Endometrial microvascular endothelial cells (primary cell): ENCODE data around the gene COBL. TPM values are rescaled to one million over a fixed set of nuclear protein-coding genes. Genes with fewer than 3 reads are reported as not detected.

Source experiments
- in situ Hi-C: cut with HindIII; loops from 2 replicates; pipeline ENCODE4 v1.10.0; 2017; ENCODE audit warnings: low sequenced_read_pairs, low pct_unique_long_range_greater_than_20kb; ENCODE audit errors: inconsistent ontology term
- total RNA-seq: library from RNA; depleted of rRNA; stranded (reverse); fragments of >200 nt; gene quantifications from one replicate; pipeline ENCODE4 v1.2.3, GENCODE V29; 2015; ENCODE audit errors: inconsistent ontology term

The COBL gene
- total RNA-seq, 1 donor from 2014 or later = not detected

DNA sequence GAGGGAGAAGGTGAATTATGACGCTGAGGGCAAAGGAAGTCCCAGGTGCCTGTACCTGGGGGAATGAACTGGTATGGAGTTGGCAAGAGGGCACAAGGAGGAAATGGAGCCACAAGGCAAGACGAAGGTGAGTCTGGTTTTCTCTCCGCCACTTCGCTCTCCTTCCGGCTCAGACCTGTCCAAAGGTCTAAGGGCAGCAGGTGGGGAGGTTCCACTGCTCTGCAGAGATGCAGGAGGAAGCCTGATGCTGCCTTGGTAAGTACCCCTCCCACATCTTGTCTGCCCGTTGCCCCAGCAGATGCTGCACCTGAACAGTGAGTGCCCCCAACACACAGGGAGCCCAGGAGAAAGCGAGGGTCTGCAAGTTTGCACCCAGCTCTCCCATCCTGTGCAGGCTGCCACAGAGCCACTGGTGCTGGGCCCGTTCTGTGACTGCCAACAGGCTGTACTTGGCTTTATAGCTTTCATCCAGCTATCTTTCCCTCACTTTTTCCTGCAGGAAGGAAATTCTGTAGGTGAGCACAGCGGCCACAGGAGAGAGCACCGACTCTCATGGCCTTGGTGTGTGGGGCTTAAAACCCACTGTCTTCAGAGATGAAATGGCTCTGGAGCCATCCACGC is 235.2 kb downstream of the COBL start:
- in situ Hi-C loops = no loop called here

DNA sequence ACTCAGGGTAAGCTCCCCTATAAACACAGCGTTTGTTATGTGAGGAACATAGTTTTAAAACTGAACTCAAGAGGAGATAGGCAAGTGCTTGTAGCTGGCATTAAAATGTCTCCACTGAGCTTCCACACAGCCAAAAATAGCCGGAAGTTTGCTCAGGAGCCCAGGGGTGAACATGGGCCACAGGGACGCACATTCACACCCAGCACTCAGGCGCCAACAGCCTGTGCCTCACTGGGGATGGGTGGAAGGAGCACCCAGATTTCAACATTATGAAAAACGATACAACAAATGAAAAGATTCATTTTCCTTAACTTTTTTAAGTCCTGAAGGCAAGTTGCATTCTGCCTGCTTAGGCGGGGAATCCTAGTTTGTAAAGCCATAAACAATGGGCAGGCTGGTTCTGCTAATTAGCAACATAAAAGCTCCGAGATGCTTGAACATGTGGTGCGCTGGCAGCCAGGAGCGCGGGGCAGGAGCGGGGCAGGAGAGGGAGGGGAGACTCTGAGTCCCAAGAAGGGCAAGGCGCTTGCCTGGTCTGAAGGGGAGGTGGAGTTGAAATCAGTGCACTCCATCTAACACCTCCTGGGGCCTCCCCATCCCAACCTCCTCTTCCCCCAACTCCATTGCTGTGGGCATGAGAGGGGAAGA is 235.9 kb downstream of the COBL start:
- in situ Hi-C loops = no loop called here

DNA sequence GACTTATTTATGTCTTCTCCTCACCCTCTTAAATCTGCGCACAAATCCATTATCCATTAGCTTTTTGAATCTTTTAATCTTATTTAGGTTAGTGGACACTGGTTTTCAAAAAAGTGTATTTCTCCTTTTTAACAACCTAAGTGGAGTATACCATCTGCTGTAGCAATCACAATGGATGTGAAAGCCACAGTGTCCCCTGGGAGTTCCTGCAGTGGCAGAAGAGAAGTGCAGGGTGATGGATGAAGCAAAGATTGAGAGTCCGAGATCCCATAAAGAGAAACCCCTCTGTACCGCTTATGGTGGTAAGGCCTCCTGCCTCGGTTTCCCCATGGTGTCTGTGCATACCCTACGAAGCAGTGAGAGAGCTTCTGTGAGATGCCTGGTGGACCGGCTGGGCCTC is 236.4 kb downstream of the COBL start:
- in situ Hi-C loops = no loop called here

DNA sequence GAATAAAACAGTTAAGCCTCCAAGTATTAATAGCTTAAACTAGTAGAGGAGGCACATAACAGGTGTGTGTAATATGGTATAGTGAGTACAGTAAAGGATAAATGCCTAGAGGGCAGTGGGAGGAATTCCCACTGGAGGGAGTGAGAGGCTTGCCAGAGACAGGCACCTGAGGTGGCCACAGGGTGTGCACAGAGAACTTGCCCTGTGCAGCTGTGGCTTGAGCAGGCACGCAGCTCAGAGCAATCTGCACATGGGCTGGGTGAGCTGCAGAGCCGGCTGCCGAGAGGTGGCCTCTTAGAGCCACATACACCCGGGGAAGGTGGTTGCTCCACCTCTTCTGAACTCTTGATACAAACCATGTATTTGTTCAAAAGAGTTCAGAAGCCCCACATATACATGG is 237.1 kb downstream of the COBL start:
- in situ Hi-C loops = no loop called here

DNA sequence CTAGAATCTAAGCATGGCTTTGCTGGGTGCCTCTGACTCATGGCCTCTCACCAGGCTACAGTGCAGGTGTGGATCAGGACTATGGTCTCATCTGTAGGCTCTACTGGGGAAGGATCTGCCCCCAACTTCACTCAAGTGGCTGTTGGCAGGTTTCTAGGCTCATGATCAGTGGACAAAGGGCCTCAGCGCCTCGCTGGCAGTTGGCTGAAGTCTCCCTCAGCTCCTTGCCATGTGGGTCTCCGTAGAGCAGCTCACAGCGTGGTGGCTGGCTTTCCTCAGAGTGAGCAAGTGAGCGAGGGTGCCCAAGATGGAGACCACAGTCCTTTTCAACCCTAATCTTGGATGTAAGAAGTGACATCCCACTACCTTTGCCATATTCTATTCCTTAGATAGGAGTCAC is 238.0 kb downstream of the COBL start:
- in situ Hi-C loops = no loop called here

DNA sequence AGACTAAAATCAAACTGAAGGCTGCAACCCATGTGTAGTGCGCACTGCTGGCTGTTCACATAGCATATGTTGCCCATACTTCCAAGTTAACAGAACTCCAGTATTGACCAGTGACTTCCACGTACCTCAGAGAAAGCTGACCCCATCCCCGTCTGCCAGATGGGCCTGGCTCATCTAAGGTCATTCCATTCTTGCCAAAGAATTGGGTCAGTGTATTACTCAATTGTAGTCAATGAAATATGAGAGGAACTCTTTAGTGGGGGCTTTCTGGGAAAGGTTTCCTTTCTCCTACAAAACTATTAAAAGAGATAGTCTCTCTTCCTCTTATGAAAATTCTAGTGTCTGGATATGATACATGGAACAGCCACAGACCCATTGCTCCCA is 238.6 kb downstream of the COBL start:
- in situ Hi-C loops = no loop called here

DNA sequence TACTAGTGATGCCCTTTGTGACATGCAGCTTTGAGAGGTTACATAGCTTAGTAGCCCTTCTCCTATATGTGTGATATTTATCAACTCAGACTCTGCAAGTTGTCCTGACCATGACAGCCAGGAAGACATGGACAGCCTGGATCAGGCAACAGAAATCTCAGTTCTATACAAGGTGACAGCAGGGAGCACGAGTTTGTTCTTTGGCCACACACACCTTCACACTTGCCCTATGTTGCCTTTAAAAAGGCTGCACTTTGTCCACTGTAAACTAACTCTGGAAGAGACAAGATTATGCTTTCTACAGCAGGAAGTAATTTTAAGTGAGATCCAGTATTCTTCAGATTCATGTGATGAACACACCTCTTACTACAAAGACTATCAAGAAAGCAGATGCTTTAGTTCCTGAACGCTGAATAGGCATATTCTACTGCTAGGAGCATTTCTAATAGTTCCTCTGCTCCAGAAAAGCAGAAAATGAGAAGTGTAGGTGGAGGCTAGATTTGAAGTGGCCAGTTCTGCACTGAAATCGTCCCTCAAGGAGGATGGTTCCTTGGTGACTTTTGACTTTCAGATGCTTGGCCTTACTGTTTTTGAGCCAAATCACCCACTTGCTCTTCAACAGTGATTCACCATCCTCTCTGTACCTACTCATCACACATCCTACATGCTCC is 239.2 kb downstream of the COBL start:
- in situ Hi-C loops = no loop called here

DNA sequence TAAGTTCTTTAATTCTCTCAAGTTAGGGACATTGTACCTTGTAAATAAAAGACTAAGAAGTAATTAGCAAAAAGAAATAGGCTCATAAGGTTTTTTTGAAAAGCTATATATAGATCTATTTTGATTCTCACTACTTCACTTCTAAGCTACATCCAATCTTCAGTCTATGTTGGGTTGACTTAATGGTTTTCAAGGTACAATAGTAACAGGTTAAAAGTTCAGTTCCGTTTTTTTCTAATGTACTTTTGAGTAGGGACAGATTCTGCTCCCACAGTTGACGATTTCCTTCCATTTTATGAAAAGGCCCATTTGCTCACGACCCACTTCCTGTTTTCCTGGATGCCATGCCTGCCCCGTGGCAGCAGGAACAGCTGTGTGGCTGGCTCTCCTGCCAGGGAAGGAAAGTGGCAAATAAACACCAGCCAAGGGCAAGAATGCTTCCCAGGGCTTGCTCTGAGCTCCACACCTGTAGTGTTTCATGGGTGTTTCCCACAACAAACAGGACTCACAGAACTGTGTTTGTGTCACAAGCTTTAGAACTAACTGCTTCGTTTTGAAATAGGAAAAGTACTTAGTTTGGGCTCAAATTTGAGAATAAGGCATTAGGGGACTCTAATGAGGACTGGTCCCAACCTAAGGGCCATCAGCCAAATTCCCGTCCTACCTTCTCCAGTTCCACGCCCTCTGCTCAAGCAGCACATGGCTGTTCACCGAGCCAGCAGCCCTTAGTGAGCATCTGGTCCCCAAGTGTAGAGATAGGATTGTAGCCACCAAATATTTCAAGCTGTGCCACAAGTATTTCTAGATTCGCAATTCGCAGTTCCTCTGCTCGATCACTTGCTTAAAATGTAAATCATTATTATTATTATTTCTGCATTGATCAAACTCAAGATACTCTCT is 240.7 kb downstream of the COBL start:
- in situ Hi-C loops = no loop called here

DNA sequence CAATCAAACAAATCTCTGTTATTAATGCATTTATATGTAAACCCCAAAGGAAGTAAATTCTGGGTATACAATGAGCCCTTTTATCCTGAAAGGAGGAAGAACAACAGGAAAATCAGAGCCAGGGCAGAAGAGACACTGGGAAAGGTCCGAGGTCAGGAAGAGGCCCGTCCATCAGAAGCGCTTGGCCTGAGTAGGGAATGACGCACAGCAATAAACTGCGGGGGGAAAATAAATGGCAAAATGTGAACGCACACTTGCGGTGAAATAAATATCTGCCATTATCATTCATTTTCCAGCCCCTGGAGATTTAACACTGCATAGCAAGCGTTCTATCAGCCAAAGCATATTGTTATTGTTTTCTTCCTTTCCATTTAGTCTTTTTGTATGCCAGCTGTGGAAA is 243.4 kb downstream of the COBL start:
- in situ Hi-C loops = no loop called here

DNA sequence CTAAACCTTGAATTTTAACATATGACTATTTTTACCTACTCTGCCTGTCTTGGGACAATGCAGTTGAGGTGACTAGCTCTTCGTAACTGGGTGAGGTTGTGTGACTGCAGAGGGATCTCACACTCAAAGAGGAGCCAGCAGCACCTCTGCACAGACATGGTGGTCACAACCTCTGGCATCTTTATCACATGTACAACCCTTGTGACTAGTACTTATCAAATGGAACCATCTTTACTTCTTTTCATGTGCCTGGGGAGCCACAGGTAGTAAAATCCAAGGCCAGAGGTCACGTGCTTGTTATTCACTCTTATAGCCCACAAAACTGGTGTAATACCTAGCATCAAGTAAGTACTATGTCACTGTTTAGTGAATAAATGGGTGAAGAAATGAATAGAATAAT is 244.3 kb downstream of the COBL start:
- in situ Hi-C loops = no loop called here

DNA sequence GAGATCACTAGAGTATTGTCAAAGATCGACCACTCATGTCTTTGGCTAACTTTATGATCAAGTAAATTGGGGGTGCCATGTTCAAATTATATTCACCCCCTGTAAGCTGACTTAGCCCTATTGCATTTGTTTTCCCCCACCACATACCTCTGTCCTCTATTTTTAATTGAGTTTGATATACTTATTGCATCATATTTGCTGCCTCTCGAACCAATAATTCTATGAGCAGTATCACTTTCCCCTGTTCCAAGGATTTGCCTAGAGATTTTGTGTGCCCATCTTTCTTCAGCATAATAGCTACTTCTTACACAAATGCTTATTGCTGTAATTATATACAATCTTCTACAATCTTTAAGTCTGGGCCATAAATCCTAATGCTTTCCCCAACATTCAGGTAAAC is 245.2 kb downstream of the COBL start:
- in situ Hi-C loops = no loop called here

DNA sequence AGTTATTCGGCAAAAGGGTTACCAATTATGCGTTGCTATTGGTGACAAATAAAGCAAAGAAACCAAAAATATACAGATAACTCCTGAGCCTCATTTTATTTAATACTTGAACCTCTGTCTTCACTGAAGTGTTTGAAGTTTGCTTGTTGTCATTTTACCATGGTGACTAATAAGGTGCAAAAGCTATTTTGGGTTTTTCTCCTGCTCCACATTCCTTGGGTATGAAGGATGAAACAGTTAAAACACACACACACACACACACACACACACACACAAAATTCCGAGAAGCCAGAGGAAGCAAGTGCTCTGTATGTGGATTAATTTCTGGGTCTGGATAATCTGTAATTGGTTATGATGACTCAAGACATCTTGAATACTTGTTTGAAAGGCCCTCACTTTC is 246.5 kb downstream of the COBL start:
- in situ Hi-C loops = no loop called here

DNA sequence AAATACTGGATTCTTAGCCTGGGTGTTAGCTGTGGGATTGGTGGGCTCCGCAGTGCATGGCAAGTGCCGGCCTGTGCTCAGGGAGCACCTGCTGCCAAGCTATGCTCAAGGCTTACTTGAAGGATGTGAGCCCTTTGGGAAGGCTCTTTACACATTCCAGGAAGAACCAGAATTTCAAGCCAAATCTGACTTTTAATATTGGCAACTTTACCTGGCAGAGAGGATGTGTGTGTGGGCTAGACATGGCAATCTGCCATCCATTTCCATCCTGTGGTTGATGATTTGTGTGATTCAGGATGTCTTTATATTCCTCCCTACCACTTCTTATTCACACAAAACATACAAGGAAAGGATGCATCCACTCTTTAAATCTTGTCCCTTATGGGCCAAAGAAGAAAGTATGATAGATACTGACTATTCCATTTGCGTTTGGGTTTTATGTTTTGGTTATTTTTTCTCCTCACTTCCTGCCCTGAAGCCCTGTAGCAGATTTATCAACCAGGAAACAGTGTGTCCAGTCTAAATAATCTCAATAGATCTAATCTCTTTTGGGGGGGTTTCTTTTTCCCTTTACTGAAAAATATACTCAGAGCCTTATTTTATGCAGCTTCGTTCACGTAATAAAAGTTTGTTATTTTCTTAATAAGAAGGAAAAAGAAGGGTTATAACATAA is 247.1 kb downstream of the COBL start:
- in situ Hi-C loops = no loop called here

DNA sequence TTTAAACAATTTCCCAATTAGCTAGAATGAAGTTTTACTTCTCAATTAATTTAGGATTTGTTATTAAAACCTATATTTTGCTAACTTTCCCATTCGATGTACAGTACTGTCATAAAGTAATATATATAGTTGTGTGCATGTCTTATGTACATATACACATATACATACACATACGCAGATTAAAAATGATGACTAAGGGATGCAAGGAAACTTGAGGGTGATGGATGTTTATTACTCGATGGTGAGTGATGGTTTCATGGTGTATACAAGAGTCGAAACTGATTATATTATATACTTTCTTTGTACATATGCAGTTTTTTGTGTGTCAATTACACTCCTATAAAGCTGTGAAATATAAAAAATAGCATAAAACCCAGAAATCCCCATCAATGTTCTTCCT is 248.2 kb downstream of the COBL start:
- in situ Hi-C loops = no loop called here

DNA sequence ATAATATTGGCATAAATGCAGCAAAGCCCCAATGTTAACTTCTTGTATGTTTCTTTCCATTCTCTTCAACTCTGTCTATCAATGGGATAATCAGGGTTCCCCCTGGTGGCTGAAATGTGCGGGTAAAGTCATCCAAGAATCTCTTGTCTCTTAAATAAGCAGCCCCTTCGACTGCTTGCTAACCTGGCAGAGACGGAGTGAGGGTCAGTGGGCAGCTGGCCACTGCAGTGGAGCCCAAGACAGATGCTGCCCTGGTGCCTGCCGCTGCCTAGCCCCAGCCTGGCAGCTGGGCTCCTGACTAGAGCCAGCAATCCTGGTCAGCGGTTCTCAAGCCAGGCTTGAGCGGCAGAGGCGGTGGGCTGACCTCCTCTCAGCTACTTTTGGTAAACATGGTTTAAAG is 248.9 kb downstream of the COBL start:
- in situ Hi-C loops = no loop called here

DNA sequence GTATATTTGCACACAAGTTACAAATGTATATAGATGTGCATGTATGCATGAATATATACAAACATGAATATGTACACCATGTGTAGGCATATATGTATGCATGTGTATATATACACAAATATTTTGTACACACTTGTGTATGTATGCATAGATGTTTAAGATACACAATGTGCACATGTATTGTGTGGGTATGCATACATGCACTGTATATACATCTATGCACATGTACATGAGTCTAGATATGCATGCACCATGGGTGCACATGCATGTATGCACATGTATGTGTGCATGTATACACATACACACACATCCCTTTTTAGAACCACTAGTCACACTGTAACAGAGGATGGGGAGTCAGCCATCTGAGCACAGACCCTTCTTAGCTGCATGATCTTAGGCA is 249.4 kb downstream of the COBL start:
- in situ Hi-C loops = no loop called here

DNA sequence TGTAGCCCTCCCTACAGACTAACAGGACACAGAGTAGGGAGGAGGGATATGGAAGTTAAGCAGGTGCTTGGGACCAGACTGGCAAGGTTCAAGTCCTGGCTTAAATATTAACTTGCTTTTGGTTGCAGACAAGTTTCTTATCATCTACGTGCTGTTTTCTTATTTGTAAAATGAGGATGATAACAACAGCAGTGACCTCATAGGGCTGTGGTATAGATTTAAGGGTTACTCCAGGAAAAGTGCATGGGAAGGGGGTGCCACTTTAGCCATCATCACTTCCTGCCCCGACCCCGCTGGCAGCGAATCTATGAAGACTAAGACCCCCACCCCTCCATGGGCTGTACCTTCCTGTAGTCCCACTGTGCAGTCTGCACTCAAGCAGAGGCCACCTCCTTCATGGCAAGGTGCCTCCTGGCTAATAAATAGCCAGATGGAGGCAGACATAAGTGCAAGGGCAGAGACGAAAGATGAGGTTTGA is 250.2 kb downstream of the COBL start:
- in situ Hi-C loops = no loop called here

DNA sequence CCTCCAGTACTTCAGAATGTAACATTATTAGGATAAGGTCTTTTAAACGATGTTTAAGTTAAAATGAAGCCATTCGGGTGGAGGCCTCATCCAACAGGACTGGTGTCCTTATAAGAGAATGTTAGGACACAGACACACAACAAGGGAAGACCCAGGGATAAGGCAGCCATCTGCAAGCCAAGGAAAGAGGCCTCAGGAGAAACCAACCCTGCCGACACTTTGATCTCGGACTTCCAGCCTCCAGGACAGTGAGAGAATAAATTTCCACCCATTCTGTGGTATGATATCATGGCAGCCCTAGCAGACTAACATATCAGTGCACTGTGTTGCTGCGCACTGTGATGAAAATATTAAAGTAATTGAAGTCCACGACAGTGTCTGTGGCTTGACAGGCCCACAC is 250.8 kb downstream of the COBL start:
- in situ Hi-C loops = no loop called here

DNA sequence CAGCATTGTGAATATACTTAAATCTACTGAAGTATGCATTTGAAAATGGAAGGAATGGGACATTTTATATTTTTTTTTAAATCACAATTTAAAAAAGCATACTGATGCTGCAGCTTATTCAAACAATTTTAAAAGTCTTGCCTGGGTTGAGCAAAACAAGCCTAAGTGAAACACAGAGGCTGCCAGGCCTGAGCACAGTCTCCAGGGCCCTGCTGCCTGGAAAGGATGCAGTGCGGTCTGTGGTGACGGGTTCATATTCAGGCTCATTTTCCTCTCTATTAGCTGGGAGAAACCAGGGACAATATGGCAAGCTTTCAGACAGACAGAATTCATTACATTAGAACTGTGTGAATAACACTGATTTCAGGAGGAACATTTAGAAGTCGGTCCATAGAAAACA is 251.9 kb downstream of the COBL start:
- in situ Hi-C loops = no loop called here
